Measurements from ENCODE around the gene PTPRT. TPM values are rescaled to one million over a fixed set of nuclear protein-coding genes. Genes with fewer than 3 reads are reported as not detected.

Gene PTPRT
- total RNA-seq, 1 experiment from 2014 or later: not detected

DNA sequence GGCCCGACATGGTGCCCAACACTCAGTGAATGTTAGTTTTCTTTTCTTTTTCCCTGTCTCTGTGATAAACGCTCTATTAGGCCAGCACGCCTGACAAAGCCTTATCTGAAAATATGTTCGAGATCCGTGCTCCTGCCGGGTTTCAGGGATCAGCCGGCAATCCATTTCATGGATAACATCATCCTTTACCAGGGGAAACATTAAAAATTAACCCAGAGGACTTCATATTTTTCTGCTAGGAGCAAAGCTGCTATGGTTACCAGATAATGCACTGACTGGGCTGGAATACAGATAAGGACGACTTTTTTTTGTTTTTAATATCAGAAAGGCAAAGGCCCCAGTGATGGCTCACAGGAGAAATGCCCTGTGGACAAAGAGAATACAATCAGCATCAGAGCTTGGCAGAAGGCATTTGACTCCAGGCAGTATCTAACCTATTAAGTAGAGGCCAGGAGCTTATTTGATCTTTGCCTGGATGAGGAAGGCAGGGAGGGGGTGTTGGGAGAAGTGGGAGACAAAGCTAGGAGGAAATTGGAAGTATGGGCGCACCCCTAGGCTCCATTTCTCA, 1089.5 kb downstream of the PTPRT start:
- CTCF ChIA-PET: no interaction called here
- H3K9me3 Mint-ChIP-seq (ENCODE audit: low read depth, unreplicated experiment): peaks cover 4% of the 10 kb centered on the region
- H3K4me3 Mint-ChIP-seq (ENCODE audit: low read depth, unreplicated experiment): no peak overlapping the region
- intact Hi-C loops (cut with micrococcal nuclease; ENCODE audit: unreplicated experiment): no loop called here
- no peaks in the 10 kb centered on the region for H3K36me3 Mint-ChIP-seq (ENCODE audit: insufficient read depth, unreplicated experiment)
- H3K4me1 Mint-ChIP-seq (ENCODE audit: low read depth, unreplicated experiment): no peaks in the 10 kb centered on the region
- peaks cover 21% of the 10 kb centered on the region for H3K27me3 Mint-ChIP-seq (ENCODE audit: unreplicated experiment)
- DNase-seq: no peak
- TF ChIP-seq, protein P1, sequence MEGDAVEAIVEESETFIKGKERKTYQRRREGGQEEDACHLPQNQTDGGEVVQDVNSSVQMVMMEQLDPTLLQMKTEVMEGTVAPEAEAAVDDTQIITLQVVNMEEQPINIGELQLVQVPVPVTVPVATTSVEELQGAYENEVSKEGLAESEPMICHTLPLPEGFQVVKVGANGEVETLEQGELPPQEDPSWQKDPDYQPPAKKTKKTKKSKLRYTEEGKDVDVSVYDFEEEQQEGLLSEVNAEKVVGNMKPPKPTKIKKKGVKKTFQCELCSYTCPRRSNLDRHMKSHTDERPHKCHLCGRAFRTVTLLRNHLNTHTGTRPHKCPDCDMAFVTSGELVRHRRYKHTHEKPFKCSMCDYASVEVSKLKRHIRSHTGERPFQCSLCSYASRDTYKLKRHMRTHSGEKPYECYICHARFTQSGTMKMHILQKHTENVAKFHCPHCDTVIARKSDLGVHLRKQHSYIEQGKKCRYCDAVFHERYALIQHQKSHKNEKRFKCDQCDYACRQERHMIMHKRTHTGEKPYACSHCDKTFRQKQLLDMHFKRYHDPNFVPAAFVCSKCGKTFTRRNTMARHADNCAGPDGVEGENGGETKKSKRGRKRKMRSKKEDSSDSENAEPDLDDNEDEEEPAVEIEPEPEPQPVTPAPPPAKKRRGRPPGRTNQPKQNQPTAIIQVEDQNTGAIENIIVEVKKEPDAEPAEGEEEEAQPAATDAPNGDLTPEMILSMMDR (IDR thresholded peaks at IDR 0.05; ENCODE audit: unreplicated experiment): no peak
- BruUV-seq (replicated peaks): no TSS peak
- H3K27ac Mint-ChIP-seq (ENCODE audit: unreplicated experiment): no peak overlapping the region

DNA sequence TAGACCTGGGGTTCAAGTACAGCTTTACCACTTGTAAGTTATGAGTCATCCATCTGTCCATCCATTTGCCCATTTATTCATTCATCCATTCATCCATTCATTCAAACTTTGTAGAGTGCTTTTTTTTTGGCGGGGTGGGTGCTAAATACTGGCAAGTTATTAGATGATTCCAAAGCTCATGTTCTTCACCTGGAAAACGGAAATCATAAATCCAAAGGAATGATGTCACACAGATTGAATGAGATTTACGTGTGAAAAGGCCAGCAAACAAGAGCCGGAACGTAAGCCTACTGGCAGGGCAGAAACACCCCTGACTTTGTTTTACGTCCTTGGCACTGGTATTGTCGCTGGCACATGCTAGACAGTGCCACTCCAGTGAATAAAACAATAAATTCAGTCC, 1090.6 kb downstream of the PTPRT start:
- CTCF ChIA-PET: no interaction called here
- intact Hi-C loops (cut with micrococcal nuclease; ENCODE audit: unreplicated experiment): no loop called here
- H3K4me1 Mint-ChIP-seq (ENCODE audit: low read depth, unreplicated experiment): no peaks in the 10 kb centered on the region
- TF ChIP-seq, protein P1 (IDR thresholded peaks at IDR 0.05; ENCODE audit: unreplicated experiment): no peak
- peaks cover 7% of the 10 kb centered on the region for H3K9me3 Mint-ChIP-seq (ENCODE audit: low read depth, unreplicated experiment)
- DNase-seq: no peak
- peaks cover 21% of the 10 kb centered on the region for H3K27me3 Mint-ChIP-seq (ENCODE audit: unreplicated experiment)
- no peak overlapping the region for H3K4me3 Mint-ChIP-seq (ENCODE audit: low read depth, unreplicated experiment)
- no peaks in the 10 kb centered on the region for H3K36me3 Mint-ChIP-seq (ENCODE audit: insufficient read depth, unreplicated experiment)
- BruUV-seq (replicated peaks): no TSS peak
- no peak overlapping the region for H3K27ac Mint-ChIP-seq (ENCODE audit: unreplicated experiment)

DNA sequence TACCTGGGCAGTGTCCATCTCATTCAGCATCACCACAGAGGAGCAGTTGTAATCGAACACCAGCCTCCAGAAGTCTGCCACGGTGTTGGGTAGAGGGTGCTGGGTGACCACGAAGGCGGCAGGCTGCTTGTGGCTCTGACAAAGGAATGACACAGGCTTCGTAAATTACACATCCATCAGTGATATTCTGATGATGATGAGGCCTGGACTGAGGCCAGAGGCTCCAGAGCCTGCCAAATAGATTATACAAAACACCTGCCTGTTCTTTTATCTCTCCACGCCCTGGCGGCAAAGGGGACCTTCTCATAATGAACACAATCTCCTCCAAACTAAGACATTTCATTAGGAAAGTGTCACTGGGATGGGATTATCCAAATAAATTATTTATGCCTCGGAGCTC, 1091.3 kb downstream of the PTPRT start:
- Mint-ChIP-seq H3K36me3 (ENCODE audit: insufficient read depth, unreplicated experiment) (no peaks in the 10 kb centered on the region), H3K27me3 (ENCODE audit: unreplicated experiment) (peaks cover 21% of the 10 kb centered on the region), H3K4me3 (ENCODE audit: low read depth, unreplicated experiment) (no peak overlapping the region), H3K9me3 (ENCODE audit: low read depth, unreplicated experiment) (peaks cover 7% of the 10 kb centered on the region), H3K27ac (ENCODE audit: unreplicated experiment) (no peak overlapping the region), H3K4me1 (ENCODE audit: low read depth, unreplicated experiment) (no peaks in the 10 kb centered on the region)
- DNase-seq: no peak
- CTCF ChIA-PET: no interaction called here
- intact Hi-C loops (cut with micrococcal nuclease; ENCODE audit: unreplicated experiment): no loop called here
- BruUV-seq (replicated peaks): no TSS peak
- TF ChIP-seq, protein P1 (IDR thresholded peaks at IDR 0.05; ENCODE audit: unreplicated experiment): no peak

DNA sequence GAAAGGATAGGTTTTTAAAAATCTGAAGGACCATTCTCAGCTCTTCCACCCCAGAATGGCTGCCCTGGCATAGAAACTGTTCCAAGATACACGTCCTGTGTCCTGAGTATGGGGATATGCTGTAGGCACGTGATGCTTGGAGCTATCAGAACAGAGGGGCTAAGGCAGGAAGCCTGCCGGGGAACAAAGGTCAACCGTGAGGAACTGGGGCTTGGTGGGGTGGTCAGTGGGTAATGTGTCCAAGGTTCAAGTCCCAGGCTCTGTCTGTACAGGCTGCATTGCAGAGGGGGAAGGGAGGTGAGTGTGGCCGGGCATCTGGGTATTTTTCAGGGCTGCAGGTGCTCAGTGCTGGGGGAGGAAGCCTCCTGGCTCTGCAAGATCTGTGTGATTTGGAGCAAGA, 1092.0 kb downstream of the PTPRT start:
- Mint-ChIP-seq H3K27ac (ENCODE audit: unreplicated experiment) (no peak overlapping the region), H3K4me1 (ENCODE audit: low read depth, unreplicated experiment) (no peaks in the 10 kb centered on the region), H3K27me3 (ENCODE audit: unreplicated experiment) (peaks cover 21% of the 10 kb centered on the region), H3K36me3 (ENCODE audit: insufficient read depth, unreplicated experiment) (no peaks in the 10 kb centered on the region), H3K4me3 (ENCODE audit: low read depth, unreplicated experiment) (no peak overlapping the region), H3K9me3 (ENCODE audit: low read depth, unreplicated experiment) (peaks cover 7% of the 10 kb centered on the region)
- CTCF ChIA-PET: no interaction called here
- TF ChIP-seq, protein P1 (IDR thresholded peaks at IDR 0.05; ENCODE audit: unreplicated experiment): no peak
- no TSS peak for BruUV-seq (replicated peaks)
- intact Hi-C loops (cut with micrococcal nuclease; ENCODE audit: unreplicated experiment): no loop called here
- no peak for DNase-seq
